Activated naive CD8-positive, alpha-beta T cell treated with anti-CD3 and anti-CD28 coated beads, Interleukin-2, amount 50 U/mL, for 24 hours (primary cell): Measurements from ENCODE around the gene IPO7.
"Not testable (repeated sequence)": the region's sequence is repeated elsewhere in the genome, so short reads cannot be mapped to it uniquely, and the experiment has no call there.

Experiments used
- ATAC-seq: fragments of 150-1000 bp; cut with Tn5 transposase; one replicate; pipeline ENCODE4 v1.10.0; 2021
- DNase-seq: peaks from one replicate; pipeline ENCODE4 v3.0.0; 2021
- H3K27ac Mint-ChIP-seq: one replicate; pipeline ENCODE4 v1.8.0; 2021; ENCODE audit warnings: mild to moderate bottlenecking, mixed read lengths
- H3K27me3 Mint-ChIP-seq: one replicate; pipeline ENCODE4 v1.8.0; 2021; ENCODE audit warnings: mixed read lengths
- H3K36me3 Mint-ChIP-seq: one replicate; pipeline ENCODE4 v1.8.0; 2021; ENCODE audit warnings: low read depth, mixed read lengths
- H3K4me1 Mint-ChIP-seq: one replicate; pipeline ENCODE4 v1.8.0; 2021; ENCODE audit warnings: mixed read lengths
- H3K4me3 Mint-ChIP-seq: one replicate; pipeline ENCODE4 v1.8.0; 2021; ENCODE audit warnings: mild to moderate bottlenecking, moderate library complexity, mixed read lengths
- H3K9me3 Mint-ChIP-seq: one replicate; pipeline ENCODE4 v1.8.0; 2021; ENCODE audit warnings: mixed read lengths

IPO7 gene

DNA sequence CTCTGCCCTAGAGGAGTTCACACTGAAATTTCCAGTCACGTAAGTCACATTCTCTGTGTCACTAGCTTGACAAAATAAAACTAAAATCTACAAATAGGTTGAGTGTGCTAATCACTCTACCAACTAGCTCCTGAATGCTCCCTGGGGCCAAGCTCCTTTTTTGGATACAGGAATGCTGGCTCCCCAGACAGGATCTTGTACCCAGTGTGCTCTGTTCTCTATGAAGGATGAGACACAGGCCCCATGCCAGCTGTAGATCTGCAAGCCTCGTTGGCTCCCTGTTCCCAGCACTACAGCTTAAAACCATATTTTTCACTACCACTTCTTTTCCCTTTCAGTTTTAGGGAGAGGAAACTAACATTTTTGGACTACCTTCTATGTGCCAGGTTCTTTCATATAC, 3.7 kb upstream of the IPO7 start:
- Mint-ChIP-seq H3K4me3 (no peak overlapping the region), H3K27me3 (peaks cover 2% of the 10 kb centered on the region), H3K4me1 (peaks cover 20% of the 10 kb centered on the region), H3K27ac (no peak overlapping the region), H3K9me3 (no peaks in the 10 kb centered on the region), H3K36me3 (peaks cover 10% of the 10 kb centered on the region)
- ATAC-seq (no peak), DNase-seq (no peak)

DNA sequence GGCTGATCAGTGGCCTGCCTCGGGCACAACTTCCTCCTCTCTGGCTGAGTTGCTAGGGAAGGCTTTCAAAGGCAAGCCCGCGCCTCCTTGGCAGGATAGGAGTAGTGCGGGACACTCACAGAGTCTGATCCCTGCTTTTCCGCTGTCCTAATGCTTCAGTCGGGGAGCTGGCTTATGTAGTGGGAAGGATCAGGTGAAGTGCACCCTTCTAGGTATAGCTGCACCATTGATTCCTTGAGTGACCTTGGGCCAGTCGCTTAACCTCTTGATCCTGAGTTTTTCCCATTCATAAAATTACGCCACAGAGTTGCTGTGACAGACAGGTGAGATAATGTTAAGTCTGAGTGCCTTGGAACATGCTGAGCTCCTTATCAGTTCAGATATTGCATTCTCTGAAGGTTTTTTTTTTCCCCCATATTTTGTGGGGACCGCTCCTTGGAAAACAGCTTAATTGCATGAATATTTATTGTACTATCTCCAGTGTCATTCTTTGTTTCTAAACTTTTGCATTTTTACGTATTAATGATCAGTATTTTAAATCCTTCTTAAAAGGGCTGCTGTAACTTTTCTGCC, 961 bp downstream of the IPO7 start:
- Mint-ChIP-seq H3K9me3 (no peaks in the 10 kb centered on the region), H3K36me3 (peaks cover 42% of the 10 kb centered on the region), H3K4me3 (peak overlapping the region; percentile 95), H3K27me3 (no peaks in the 10 kb centered on the region), H3K4me1 (peaks cover 38% of the 10 kb centered on the region), H3K27ac (peak overlapping the region; percentile 91)
- ATAC-seq (peak; percentile 9), DNase-seq (no peak)

DNA sequence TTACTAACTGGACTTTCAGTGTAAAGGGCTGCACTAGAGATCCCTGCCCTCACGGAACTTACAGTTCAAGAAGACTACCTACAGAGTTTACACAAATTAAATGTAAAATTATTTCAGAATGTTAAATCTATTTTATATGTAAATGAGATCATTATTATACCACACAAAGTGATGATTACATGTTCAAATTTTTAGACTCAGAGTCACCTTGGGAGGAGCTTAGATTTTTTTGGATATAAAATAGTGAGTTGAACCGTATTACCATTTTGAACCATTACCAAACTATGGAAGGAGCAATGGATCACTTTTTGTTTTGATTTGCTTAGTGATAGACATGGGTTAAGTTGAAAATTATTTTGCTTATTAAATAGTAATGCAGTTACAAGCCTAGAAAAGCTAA, 1.6 kb downstream of the IPO7 start:
- no peaks in the 10 kb centered on the region for H3K9me3 Mint-ChIP-seq
- H3K27ac Mint-ChIP-seq: peak overlapping the region; percentile 91
- DNase-seq (no peak), ATAC-seq (no peak)
- no peaks in the 10 kb centered on the region for H3K27me3 Mint-ChIP-seq
- H3K4me3 Mint-ChIP-seq: peak overlapping the region; percentile 95
- peaks cover 38% of the 10 kb centered on the region for H3K4me1 Mint-ChIP-seq
- H3K36me3 Mint-ChIP-seq: peaks cover 43% of the 10 kb centered on the region

DNA sequence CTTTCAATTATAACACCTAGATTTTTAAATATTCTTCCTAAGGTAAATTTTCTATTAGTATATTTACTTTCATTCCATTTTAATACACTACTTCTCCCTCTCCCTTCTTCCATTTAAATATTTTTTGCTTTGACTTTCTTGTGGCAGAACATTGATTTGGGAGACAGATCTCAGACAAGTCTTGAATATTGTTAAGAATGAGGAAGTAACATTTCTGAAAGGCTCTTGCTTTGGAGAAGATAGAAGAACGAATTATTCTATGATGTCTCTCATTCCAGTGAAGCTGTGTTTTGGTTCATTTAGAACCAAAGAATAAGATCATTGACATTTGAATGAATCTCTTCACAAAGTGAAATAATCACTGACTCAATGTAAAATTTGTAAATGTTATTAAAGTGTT, 2.4 kb downstream of the IPO7 start:
- H3K4me3 Mint-ChIP-seq: peak overlapping the region; percentile 95
- H3K36me3 Mint-ChIP-seq: peaks cover 43% of the 10 kb centered on the region
- H3K4me1 Mint-ChIP-seq: peaks cover 41% of the 10 kb centered on the region
- no peaks in the 10 kb centered on the region for H3K27me3 Mint-ChIP-seq
- DNase-seq (no peak), ATAC-seq (no peak)
- H3K27ac Mint-ChIP-seq: peak overlapping the region; percentile 68
- H3K9me3 Mint-ChIP-seq: no peaks in the 10 kb centered on the region

DNA sequence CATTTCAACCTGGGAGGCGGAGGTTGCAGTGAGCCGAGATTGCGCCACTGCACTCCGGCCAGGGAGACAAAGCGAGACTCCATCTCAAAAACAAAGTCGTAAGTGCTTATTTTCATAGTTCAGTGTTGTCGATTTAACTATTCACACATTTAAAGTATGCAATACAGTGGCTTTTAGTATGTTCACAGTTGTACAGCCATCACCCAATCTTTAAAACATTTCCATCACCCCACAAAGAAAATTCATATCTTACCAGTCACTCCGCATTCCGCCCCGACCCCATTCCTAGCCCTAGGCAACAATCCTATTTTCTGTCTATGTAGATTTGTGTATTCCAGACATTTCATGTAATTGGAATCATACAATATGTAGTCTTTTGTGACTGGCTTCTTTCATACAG, 11.9 kb downstream of the IPO7 start:
- no peaks in the 10 kb centered on the region for H3K9me3 Mint-ChIP-seq
- H3K4me1 Mint-ChIP-seq: peaks cover 61% of the 10 kb centered on the region
- peak overlapping the region; percentile 86 for H3K27ac Mint-ChIP-seq
- DNase-seq (no peak), ATAC-seq (no peak)
- H3K27me3 Mint-ChIP-seq: no peaks in the 10 kb centered on the region
- H3K36me3 Mint-ChIP-seq: peaks cover 37% of the 10 kb centered on the region
- peak overlapping the region; percentile 58 for H3K4me3 Mint-ChIP-seq

DNA sequence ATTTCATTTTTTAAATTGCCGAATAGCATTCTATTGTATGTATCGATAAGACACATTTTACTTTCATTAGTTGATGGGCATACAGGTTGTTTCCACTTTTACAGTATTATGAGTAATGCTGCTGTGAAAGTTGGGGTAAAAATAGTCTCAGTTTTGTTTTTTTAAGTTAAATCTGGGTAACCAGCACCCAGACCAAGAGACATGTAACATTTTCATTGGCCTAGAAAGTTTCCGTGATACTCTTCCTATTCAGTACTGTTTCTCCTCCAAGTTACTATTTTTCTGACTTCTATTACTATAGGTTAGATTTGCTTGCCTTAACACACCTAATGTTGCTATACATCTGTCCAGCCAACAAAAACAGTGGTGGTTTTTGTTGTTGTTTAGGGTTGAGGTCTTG, 12.3 kb downstream of the IPO7 start:
- Mint-ChIP-seq H3K36me3 (peaks cover 37% of the 10 kb centered on the region), H3K27ac (peak overlapping the region; percentile 86), H3K27me3 (no peaks in the 10 kb centered on the region), H3K4me1 (peaks cover 60% of the 10 kb centered on the region), H3K4me3 (peak overlapping the region; percentile 58), H3K9me3 (no peaks in the 10 kb centered on the region)
- no peak for DNase-seq
- peak; percentile 65 for ATAC-seq

DNA sequence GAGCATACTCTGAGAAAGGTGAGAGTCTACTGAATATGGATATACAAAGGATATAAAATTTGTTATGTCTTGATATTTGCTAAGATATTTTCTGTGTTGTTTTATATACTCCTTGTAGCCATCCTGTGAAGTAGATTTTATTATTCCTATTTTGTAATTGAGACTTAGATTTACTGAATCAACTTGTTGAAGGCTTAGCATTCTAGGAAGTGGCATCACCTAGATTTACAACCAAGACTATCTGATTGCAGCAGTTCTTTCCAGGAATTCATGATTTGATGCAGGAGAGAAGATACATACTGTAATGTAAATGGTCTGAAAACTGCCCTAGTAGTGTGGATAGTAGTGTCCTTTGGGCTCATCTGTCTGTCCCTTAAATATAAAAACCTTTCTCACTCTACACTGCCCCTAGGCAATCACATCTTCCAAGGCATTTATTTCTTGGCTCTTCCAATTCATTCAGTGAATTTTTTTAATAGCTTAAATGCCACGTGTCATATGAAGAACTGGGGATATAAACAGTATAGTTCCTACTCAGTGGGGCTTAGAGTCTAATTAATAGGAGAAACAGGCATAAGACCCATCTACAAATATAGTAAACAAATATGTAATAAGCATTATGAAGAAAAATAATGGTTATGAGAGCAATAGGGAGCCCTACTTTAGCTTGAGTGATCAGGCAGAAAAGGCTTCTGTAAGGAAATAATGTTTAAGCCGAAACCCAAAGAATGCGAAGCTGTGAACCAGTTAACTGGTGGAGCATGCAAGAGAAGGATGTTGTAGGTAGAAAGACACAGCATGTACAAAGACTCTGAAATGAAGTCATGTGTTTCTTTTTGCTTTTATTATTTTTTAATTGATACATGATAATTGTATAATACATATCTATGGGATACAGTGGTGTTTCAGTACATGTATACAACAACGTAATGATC, 13.6 kb downstream of the IPO7 start:
- no peak for ATAC-seq
- H3K9me3 Mint-ChIP-seq: no peaks in the 10 kb centered on the region
- no peak for DNase-seq
- no peaks in the 10 kb centered on the region for H3K27me3 Mint-ChIP-seq
- H3K4me3 Mint-ChIP-seq: no peak overlapping the region
- no peak overlapping the region for H3K27ac Mint-ChIP-seq
- peaks cover 50% of the 10 kb centered on the region for H3K4me1 Mint-ChIP-seq
- peaks cover 40% of the 10 kb centered on the region for H3K36me3 Mint-ChIP-seq

DNA sequence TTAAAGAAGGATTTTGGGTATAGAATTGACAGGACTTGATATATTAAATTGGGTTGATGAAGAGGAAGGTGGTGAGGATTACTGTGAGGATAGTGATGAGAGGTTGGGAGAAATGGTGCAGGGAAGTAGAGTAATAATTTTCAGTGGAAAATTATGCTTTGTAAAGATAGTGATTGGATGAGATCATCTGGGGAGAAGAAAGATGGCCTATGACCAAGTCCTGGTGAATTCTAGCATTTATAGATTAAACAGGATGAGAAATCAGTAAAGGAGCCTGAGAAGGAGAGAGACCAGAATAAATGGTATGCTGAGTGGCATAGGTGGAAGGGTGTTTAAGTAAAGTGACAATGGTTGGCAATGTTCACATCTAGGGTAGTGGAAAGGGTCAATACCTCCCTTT, 15.0 kb downstream of the IPO7 start:
- no peak for ATAC-seq
- peaks cover 35% of the 10 kb centered on the region for H3K36me3 Mint-ChIP-seq
- peak overlapping the region; percentile 5 for H3K27ac Mint-ChIP-seq
- H3K9me3 Mint-ChIP-seq: no peaks in the 10 kb centered on the region
- no peaks in the 10 kb centered on the region for H3K27me3 Mint-ChIP-seq
- no peak overlapping the region for H3K4me3 Mint-ChIP-seq
- H3K4me1 Mint-ChIP-seq: peaks cover 42% of the 10 kb centered on the region
- no peak for DNase-seq

DNA sequence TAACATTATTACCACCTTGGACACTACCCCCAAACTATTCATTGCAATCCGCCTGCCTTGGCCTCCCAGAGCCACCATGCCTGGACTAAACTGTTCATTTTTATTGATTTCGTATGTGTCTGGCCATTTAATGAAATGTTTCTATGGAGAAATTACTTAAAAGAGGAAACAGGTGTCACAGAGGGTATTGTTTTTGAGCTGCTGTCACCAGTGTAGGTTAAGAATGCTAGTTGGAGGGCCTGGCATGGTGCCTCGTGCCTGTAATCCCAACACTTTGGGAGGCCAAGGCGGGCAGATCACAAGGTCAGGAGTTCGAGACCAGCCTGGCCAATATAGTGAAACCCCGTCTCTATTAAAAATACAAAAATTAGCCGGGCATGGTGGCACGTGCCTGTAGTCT, 17.4 kb downstream of the IPO7 start:
- peaks cover 36% of the 10 kb centered on the region for H3K36me3 Mint-ChIP-seq
- H3K4me3 Mint-ChIP-seq, ATAC-seq, DNase-seq, H3K27ac Mint-ChIP-seq, H3K27me3 Mint-ChIP-seq, H3K9me3 Mint-ChIP-seq: not testable (repeated sequence)
- peaks cover 26% of the 10 kb centered on the region for H3K4me1 Mint-ChIP-seq

DNA sequence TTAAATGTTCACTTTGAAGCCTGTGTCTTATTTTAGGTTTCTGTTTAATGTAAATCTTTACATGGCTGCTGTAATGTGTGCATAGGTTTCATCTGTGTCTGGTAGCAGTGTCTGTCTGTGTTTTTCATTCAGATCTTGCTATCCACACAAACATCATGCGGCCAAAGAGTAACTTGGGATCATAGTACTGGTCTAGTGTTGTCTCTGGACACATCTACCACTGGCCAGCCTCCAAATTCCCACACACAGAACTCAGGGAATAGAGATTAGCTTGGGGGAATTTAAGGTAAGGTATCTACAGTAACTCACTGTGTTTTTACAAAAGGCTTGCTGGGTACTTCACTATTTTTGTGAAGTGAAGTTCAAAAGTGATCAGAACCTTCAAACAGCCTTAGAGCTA, 44.3 kb downstream of the IPO7 start:
- DNase-seq: no peak
- Mint-ChIP-seq H3K36me3 (peaks cover 61% of the 10 kb centered on the region), H3K9me3 (no peaks in the 10 kb centered on the region)

DNA sequence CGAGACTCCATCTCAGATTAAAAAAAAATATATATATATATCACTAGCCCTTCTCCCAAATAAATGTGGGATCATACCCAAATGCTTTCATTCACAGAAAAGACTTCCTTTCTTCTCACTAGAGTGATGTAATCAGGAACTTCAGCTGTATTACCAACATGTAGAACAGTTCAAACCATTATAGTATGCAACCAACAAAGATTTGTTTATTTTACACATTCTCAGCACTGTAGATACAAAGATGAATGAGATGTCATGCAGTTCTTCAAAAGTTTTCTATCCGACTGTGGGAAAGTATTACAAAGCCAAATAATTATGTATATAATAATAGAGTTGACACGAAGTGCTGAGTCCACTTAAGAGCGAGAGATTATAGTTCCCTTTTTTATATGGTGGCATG, 54.2 kb downstream of the IPO7 start:
- H3K27ac Mint-ChIP-seq: no peak overlapping the region
- ATAC-seq (no peak), DNase-seq (no peak)
- H3K4me3 Mint-ChIP-seq: no peak overlapping the region
- H3K27me3 Mint-ChIP-seq: no peaks in the 10 kb centered on the region
- H3K9me3 Mint-ChIP-seq: no peaks in the 10 kb centered on the region
- H3K4me1 Mint-ChIP-seq: no peaks in the 10 kb centered on the region
- peaks cover 64% of the 10 kb centered on the region for H3K36me3 Mint-ChIP-seq

More for the DNA sequence above, 44.3 kb downstream of the IPO7 start:
- H3K4me3 Mint-ChIP-seq: no peak overlapping the region
- no peak for ATAC-seq
- no peaks in the 10 kb centered on the region for H3K4me1 Mint-ChIP-seq
- H3K27me3 Mint-ChIP-seq: no peaks in the 10 kb centered on the region
- no peak overlapping the region for H3K27ac Mint-ChIP-seq

DNA sequence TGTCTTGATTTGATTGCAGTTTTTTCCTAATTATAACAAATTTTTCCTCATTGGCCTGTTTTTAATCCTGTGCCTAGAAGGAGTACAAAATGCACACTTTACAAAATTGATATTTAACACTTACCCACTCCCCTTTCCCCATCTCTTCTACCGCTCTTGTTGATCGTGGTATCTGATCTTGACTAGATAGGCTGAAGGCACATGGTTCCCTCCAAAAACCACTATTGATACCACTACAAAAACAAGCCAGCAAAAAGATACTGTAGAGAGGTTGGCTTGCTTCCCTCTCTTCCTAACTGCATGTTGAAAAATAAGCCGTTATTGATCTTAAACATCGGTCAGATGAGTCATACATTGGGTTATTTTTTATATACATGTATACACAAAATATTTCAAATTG, 61.8 kb downstream of the IPO7 start:
- Mint-ChIP-seq H3K36me3 (peaks cover 55% of the 10 kb centered on the region), H3K27ac (no peak overlapping the region), H3K4me3 (no peak overlapping the region), H3K9me3 (no peaks in the 10 kb centered on the region), H3K4me1 (no peaks in the 10 kb centered on the region), H3K27me3 (no peaks in the 10 kb centered on the region)
- ATAC-seq: no peak
- DNase-seq: no peak

DNA sequence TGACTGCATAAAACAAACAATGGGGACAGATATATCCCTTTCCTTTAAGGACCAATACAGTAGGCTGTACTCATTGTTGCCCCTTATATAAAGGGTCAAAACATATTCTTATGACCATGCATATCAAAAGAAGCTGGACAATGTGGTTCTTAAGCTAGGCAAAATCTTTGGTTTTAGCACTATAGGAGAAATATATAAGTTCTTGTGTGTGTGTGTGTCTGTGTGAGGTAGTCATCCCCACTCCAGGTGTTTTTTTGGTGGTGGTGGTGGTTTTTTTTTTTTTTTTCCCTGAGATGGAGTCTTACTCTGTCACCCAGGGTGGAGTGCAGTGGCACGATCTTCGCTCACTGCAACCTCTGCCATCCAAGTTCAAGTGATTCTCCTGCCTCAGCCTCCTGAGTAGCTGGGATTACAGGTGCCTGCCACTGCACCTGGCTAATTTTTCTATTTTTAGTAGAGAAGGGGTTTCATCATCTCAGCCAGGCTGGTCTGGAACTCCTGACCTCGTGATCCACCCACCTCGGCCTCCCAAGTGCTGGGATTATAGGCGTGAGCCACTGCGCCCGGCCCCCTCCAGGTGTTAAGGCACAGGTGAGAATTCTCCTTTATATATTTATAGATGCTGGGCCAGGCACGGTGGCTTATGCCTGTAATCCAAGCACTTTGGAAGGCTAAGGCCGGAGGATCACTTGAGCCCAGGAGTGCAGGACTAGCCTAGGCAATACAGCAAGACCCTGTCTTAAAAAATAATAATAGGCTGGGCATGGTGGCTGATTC, 64.3 kb downstream of the IPO7 start:
- Mint-ChIP-seq H3K4me1 (no peaks in the 10 kb centered on the region), H3K27ac (no peak overlapping the region), H3K4me3 (no peak overlapping the region), H3K27me3 (no peaks in the 10 kb centered on the region), H3K9me3 (no peaks in the 10 kb centered on the region), H3K36me3 (peaks cover 40% of the 10 kb centered on the region)
- no peak for ATAC-seq
- DNase-seq: no peak

DNA sequence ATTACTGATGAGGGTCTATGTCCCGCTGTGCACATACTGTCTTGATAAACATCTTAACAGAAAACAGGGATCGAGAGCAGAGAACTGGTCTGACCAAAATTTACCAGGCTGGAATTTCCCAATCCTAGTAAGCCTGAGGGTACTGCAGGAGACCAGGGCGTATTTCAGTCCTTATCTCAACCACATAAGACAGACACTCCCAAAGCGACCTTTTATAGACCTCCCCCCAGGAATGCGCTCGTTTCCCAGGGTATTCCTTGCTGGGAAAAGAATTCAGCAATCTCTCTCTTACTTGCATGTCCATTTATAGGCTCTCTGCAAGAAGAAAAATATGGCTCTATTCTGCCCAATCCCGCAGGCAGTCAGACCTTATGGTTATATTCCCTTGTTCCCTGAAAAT, 67.6 kb downstream of the IPO7 start:
- ATAC-seq, DNase-seq, H3K9me3 Mint-ChIP-seq, H3K27ac Mint-ChIP-seq, H3K27me3 Mint-ChIP-seq, H3K4me3 Mint-ChIP-seq, H3K4me1 Mint-ChIP-seq: not testable (repeated sequence)
- peaks cover 21% of the 10 kb centered on the region for H3K36me3 Mint-ChIP-seq

DNA sequence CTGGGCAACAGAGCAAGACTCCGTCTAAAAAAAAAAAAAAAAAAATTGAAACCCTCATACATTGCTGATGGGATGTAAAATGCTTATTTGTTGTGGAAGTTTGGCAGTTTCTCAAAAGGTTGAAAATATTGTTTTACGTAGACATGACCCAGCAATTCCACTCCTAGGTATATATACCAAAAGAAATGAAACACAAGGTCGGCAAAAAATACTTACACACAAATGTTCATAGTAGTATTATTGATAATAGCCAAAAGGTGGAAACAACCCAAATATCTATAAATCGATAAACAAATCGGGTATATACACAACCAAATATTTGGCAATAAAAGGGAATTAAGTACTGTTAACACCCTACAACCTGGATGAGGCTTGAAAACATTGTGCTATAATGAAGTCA, 71.3 kb downstream of the IPO7 start:
- DNase-seq (no peak), ATAC-seq (no peak)
- H3K4me1 Mint-ChIP-seq: peaks cover 9% of the 10 kb centered on the region
- peaks cover 1% of the 10 kb centered on the region for H3K27me3 Mint-ChIP-seq
- H3K27ac Mint-ChIP-seq: no peak overlapping the region
- H3K36me3 Mint-ChIP-seq: peaks cover 10% of the 10 kb centered on the region
- H3K4me3 Mint-ChIP-seq: no peak overlapping the region
- H3K9me3 Mint-ChIP-seq: no peaks in the 10 kb centered on the region
